T-helper 1 cell treated with Interleukin-12 subunit alpha and Interleukin-12 subunit beta and Interleukin-4 antibody, amounts not matched to agents 30 μg/mL and 1 μg/mL, for 36 hours (primary cell): ENCODE results near the gene CCSER1.
"Not testable (repeated sequence)": the region's sequence is repeated elsewhere in the genome, so short reads cannot be mapped to it uniquely, and the experiment has no call there.

Experiments used
- H3K27ac Mint-ChIP-seq: one replicate; pipeline ENCODE4 v1.8.0; 2021; ENCODE audit warnings: mild to moderate bottlenecking, mixed read lengths
- H3K27me3 Mint-ChIP-seq: one replicate; pipeline ENCODE4 v1.8.0; 2021; ENCODE audit warnings: low read depth, mixed read lengths
- H3K36me3 Mint-ChIP-seq: one replicate; pipeline ENCODE4 v1.8.0; 2021; ENCODE audit warnings: low read depth, mixed read lengths
- H3K4me1 Mint-ChIP-seq: one replicate; pipeline ENCODE4 v1.8.0; 2021; ENCODE audit warnings: low read depth, mixed read lengths
- H3K4me3 Mint-ChIP-seq: one replicate; pipeline ENCODE4 v1.8.0; 2021; ENCODE audit warnings: mild to moderate bottlenecking, moderate library complexity, mixed read lengths
- H3K9me3 Mint-ChIP-seq: one replicate; pipeline ENCODE4 v1.8.0; 2021; ENCODE audit warnings: mixed read lengths

Gene CCSER1

DNA sequence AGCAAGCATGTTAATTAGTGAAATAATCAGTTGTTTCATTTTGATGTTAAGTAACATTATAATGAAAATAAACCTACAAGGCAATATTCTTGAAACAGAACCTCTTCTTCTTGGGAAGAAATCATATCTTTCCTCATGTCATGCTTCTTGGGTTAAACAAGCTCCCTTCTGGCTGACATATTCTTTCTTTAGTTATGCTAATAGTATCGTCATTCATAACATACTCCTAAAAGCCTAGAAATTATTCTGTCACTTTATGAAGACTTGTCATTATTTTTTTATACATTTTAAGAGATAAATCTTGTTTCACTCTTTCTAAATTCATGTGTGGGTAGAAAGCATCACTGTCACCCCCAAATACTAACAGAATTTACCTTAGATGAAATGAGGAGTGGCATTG lies 1129.6 kb downstream of the CCSER1 start:
- H3K9me3 Mint-ChIP-seq, result peaks cover 4% of the 10 kb centered on the region
- no peaks in the 10 kb centered on the region for H3K4me1 Mint-ChIP-seq
- no peak overlapping the region for H3K4me3 Mint-ChIP-seq
- no peaks in the 10 kb centered on the region for H3K27me3 Mint-ChIP-seq
- H3K27ac Mint-ChIP-seq, result no peak overlapping the region
- no peaks in the 10 kb centered on the region for H3K36me3 Mint-ChIP-seq

DNA sequence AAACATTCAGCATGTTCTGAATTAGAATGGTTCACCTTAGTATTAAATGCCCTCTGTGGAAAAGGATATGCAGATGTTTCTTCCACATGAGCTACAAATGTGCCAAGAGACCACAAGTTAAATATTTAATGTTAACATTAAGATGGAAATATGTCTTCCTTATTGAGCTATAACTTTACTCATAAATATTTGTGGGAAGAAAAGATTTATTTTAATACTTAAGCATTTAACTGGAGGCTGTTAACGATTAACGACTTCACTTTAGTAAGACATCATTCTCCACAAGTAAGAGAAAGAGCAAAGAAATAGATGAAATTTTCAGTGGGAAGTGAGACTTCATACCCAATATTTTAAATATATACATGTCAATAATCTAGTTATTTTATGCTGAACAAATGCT lies 1130.5 kb downstream of the CCSER1 start:
- no peaks in the 10 kb centered on the region for H3K27me3 Mint-ChIP-seq
- no peaks in the 10 kb centered on the region for H3K36me3 Mint-ChIP-seq
- peaks cover 4% of the 10 kb centered on the region for H3K9me3 Mint-ChIP-seq
- H3K4me1 Mint-ChIP-seq, result no peaks in the 10 kb centered on the region
- no peak overlapping the region for H3K27ac Mint-ChIP-seq
- no peak overlapping the region for H3K4me3 Mint-ChIP-seq

DNA sequence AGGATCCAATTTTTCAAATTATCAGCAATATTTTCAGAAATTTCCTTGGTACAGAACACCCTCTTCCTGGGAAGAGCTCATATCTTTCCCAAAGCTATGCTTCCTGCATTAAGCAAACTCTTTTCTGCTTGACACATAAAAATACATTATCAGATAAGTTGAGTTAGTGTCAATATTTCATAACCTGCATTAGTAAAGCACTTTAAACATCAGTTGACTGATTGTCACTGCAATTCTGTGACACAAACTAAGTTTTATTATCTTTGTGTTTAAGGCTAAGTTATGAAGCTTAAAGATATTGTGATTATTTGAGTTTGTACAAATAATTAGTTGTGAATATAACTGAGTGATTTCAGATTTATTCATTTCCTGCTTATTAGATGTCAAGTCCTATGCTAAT lies 1131.1 kb downstream of the CCSER1 start:
- H3K9me3 Mint-ChIP-seq, result peaks cover 4% of the 10 kb centered on the region
- no peaks in the 10 kb centered on the region for H3K27me3 Mint-ChIP-seq
- no peak overlapping the region for H3K27ac Mint-ChIP-seq
- no peaks in the 10 kb centered on the region for H3K4me1 Mint-ChIP-seq
- H3K36me3 Mint-ChIP-seq, result no peaks in the 10 kb centered on the region
- H3K4me3 Mint-ChIP-seq, result no peak overlapping the region

DNA sequence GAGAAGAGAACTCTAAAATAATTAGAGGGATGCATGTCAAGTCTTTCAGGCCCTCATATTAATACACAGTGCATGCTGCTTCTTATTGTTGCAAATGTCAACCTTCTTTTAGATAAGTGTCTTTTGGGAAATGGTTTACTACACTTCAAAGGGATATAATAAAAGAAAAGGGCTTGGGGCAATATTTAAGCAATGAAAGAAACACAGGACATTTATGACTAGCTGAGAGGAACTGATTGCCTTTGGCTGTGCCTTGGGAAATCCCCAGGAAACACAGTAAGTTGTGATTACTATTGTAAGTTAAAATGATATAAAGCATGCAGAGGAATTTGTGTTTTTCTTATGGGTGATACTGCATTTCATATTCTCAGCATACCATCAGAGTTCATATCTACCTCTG lies 1140.3 kb downstream of the CCSER1 start:
- no peak overlapping the region for H3K4me3 Mint-ChIP-seq
- H3K27ac Mint-ChIP-seq, result no peak overlapping the region
- no peaks in the 10 kb centered on the region for H3K4me1 Mint-ChIP-seq
- H3K36me3 Mint-ChIP-seq, result no peaks in the 10 kb centered on the region
- peaks cover 5% of the 10 kb centered on the region for H3K9me3 Mint-ChIP-seq
- H3K27me3 Mint-ChIP-seq, result no peaks in the 10 kb centered on the region

DNA sequence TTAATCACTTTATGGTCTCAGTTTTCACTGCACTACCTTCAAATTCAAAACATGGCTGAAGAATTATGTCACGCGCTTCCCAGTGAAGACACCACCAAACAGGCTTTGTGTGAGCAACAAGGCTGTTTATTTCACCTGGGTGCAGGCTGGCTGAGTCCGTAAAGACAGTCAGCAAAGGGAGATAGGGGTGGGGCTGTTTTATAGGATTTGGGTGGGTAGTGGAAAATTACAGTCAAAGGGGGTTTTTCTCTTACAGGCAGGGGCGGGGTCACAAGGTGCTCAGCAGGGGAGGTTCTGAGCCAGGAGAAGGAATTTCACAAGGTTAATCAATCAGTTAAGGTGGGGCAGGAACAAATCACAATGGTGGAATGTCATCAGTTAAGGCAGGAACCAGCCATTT lies 1141.3 kb downstream of the CCSER1 start:
- not testable (repeated sequence) for H3K4me3 Mint-ChIP-seq, H3K36me3 Mint-ChIP-seq, H3K9me3 Mint-ChIP-seq, H3K4me1 Mint-ChIP-seq, H3K27me3 Mint-ChIP-seq, H3K27ac Mint-ChIP-seq

DNA sequence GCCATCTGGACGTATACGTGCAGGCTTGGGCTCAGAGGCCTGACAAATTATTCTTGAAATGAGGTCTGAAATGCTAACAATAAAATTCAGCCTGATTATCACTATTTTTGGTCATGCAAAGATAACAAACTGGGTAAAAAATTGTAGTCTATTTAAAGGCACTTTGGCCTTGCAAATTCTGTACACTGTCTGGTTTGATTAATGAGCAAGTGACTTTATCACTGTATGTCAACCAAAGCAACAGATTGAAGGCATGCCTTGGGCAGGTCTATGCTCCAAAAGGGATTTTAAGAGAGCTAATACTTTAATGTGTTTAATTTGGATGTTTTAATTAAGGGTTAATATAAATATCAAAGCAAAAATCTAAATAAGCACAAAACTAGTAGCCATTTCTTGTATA lies 1141.7 kb downstream of the CCSER1 start:
- Mint-ChIP-seq H3K4me1 (no peaks in the 10 kb centered on the region), H3K27ac (no peak overlapping the region), H3K4me3 (no peak overlapping the region), H3K36me3 (no peaks in the 10 kb centered on the region), H3K9me3 (peaks cover 9% of the 10 kb centered on the region), H3K27me3 (no peaks in the 10 kb centered on the region)

DNA sequence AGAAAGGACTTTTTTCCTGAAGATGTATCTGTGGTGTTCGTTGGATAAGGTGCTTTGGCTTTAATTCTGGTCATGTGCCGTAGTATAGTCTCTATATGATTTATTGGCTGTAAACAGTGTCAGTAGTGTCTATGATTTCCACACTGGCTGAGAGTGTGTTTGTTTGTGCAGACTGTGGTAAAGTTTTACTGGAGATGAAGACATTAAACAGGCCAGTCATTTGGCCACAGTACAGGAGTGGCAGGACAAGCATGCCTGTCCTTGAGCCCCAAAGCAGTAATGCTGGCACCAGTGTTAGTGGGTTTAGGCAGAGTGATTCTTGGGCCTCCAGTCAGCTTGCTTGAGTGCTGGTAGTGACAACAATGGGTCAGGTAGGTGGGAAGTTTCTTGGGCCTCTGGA lies 1152.7 kb downstream of the CCSER1 start:
- Mint-ChIP-seq H3K27me3 (no peaks in the 10 kb centered on the region), H3K9me3 (peaks cover 23% of the 10 kb centered on the region), H3K4me3 (no peak overlapping the region), H3K4me1 (no peaks in the 10 kb centered on the region), H3K27ac (no peak overlapping the region), H3K36me3 (no peaks in the 10 kb centered on the region)

DNA sequence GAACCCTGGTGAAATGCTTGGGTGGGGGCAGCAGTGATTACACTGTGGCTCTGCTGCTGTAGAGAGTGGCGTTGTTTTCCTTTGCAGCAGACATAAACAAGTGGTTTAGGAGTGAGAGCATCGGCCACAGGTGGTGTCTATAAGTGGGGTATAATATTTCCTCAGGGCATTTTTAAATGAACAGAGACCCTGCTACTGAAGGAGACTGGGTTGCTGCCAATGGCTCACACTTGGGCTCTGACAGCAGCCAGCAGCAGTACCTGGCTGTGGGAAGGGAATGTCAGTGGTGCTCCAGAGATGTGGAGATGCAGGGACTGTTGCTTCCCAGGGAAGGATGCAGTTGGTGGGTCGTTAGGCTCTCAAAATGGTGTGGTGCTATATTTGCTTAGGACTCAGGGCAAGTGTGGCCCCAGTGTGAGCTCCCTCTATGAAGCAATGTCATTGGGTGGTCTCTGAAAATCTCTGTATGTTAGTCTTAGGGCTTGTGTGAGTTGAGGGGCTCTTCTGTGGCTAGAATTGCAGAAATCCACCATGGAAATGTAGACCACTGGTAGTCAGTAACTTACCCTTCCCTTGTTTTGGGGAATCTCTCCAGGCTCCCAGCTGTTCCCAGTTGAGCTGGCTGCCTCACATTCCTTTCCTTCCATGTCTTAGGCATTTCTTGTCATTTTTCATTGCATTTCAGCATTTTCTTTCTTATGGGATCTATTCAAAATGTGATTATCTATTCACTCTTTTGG lies 1153.5 kb downstream of the CCSER1 start:
- Mint-ChIP-seq H3K27me3 (no peaks in the 10 kb centered on the region), H3K27ac (no peak overlapping the region), H3K36me3 (no peaks in the 10 kb centered on the region), H3K4me1 (no peaks in the 10 kb centered on the region), H3K9me3 (peaks cover 17% of the 10 kb centered on the region), H3K4me3 (no peak overlapping the region)

DNA sequence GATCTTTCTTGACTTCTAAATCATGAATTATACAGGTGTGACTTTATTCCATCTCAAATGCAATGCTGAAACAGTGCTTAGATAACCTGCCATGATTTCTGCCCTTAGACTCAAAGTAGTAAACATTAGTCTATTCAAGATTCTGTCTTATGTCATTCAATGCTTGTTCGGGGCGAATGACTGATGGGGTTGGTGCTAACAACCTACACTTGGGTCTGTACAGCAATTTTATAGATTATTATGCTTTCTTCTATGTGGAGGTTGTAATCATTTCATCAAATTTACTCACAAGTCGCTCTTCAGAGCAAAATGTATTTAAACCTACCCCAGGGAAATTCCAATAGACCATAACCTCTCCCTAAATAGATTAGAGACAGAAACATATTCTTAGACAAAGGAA lies 1155.0 kb downstream of the CCSER1 start:
- H3K4me3 Mint-ChIP-seq, result no peak overlapping the region
- no peaks in the 10 kb centered on the region for H3K36me3 Mint-ChIP-seq
- peaks cover 14% of the 10 kb centered on the region for H3K9me3 Mint-ChIP-seq

DNA sequence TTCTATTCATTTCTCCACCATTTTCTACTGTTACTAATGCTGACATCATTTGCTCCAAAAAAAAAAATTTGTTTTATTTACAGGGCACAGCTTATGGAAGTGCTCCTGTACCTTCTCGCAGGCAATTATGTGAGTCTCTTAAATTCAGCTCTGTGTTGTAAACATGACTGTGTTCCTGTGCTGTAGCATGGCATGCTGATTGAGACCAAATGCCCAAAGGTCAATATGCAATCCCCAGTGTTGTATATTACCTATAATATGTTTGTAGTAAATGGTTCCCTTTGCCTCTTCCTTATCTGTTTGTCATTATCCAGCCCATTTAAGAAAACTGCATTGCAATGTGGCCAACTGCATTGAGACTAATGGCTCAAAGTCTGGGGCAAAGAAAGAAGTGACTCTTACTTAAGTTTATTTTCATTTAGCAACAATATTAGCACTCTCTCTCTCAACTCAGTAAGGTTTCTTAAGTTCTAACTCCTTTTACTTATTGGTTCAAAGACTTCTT lies 1156.6 kb downstream of the CCSER1 start:
- Mint-ChIP-seq H3K36me3 (no peaks in the 10 kb centered on the region), H3K9me3 (peaks cover under 1% of the 10 kb centered on the region), H3K4me3 (no peak overlapping the region), H3K27ac (no peak overlapping the region), H3K27me3 (no peaks in the 10 kb centered on the region), H3K4me1 (no peaks in the 10 kb centered on the region)

More for the DNA sequence above, 1155.0 kb downstream of the CCSER1 start:
- Mint-ChIP-seq H3K4me1 (no peaks in the 10 kb centered on the region), H3K27me3 (no peaks in the 10 kb centered on the region), H3K27ac (no peak overlapping the region)

DNA sequence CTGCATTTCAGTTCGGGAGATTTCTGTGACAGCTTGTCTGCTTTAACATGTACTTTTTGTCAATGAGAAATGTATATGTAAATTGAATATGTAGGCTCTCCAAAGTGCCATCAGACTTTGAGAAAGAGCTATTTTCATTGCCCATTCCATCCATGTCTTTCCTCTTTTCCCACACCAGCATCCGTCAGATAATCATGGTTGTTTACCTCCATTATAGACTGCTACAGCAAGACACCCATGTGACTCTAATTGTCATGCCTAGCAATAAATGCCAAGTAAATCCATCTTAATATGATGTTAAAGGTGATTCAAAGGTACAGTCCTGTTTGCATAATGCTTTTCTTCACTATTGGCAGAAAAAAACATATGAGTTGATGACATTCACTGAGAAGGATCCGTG lies 1157.3 kb downstream of the CCSER1 start:
- H3K9me3 Mint-ChIP-seq, result no peaks in the 10 kb centered on the region
- H3K27me3 Mint-ChIP-seq, result no peaks in the 10 kb centered on the region
- H3K4me1 Mint-ChIP-seq, result no peaks in the 10 kb centered on the region
- no peaks in the 10 kb centered on the region for H3K36me3 Mint-ChIP-seq
- H3K27ac Mint-ChIP-seq, result no peak overlapping the region
- H3K4me3 Mint-ChIP-seq, result no peak overlapping the region

DNA sequence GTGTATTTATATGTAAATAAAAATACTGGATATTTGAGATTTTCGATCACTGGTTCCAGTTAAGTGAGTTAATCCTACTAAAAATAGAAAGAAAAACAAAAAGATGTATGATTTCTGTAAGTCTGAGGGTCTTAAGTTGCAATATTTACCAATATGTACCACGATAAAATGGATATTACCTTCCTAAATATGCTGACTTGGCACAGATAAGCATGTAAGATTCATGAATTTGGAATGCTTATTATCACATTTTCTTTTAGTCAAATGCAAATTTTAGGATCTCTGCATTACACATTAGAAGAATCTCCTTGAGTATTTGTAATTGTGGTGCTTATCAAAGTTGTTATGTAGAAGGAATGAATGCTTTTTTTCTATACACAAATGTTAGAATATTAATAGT lies 1158.3 kb downstream of the CCSER1 start:
- Mint-ChIP-seq H3K27me3 (no peaks in the 10 kb centered on the region), H3K9me3 (no peaks in the 10 kb centered on the region), H3K27ac (no peak overlapping the region), H3K36me3 (no peaks in the 10 kb centered on the region), H3K4me3 (no peak overlapping the region), H3K4me1 (no peaks in the 10 kb centered on the region)

DNA sequence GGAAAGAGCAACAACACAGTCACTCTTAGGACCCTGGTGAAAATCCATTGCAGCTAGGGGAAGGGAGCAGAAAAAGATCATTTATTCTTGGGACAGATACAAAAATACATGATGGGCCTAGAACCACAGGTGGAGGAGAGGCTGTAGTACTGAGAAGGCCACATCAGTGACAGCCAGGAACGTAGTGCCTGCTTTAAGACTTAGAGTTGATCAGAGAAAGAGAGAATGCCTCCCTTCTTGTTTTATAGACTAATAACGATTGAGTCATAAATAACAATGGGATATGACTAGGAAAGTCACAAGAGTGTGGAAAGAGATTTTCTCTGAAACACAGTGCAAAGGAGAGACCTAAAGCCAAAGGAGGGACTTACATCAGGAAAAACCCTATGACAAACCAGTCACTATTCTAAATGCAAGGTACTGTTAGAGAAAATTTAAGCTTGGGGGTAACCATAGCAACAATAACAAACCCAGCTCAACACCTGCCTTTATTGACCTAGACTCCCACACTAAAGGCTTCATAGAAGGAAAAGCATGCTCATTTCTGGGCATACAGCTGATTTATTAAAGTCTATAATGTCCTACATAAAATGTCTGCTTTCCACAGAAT lies 1161.6 kb downstream of the CCSER1 start:
- no peaks in the 10 kb centered on the region for H3K4me1 Mint-ChIP-seq
- H3K4me3 Mint-ChIP-seq, result no peak overlapping the region
- no peak overlapping the region for H3K27ac Mint-ChIP-seq
- H3K36me3 Mint-ChIP-seq, result no peaks in the 10 kb centered on the region
- no peaks in the 10 kb centered on the region for H3K27me3 Mint-ChIP-seq
- H3K9me3 Mint-ChIP-seq, result no peaks in the 10 kb centered on the region

DNA sequence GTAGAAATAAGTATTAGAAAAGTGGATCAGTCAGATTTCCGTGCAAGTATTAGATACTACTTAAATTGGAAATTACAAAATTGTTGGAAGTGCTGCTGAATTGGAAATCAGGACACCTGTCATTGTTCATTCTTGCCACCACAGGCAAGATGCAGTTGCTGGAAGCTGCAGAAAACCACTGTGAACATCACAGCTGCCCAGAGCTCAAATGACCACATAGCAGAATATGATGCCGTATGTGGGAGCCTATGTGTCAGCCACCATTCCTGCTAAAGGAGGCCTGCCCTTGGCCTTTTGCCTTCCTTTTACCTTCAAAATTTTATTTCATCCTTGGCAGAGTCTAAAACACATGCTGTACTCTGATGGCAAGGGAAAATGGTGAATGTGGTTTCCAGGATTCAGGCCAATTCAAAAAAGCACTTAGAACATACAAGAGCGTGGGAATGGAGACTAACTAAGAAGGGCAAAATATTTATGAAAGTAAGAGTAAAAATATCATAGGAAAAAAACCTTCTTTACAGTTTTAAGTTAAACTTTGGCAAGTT lies 1171.0 kb downstream of the CCSER1 start:
- Mint-ChIP-seq H3K4me1 (no peaks in the 10 kb centered on the region), H3K27me3 (no peaks in the 10 kb centered on the region), H3K4me3 (no peak overlapping the region), H3K27ac (no peak overlapping the region), H3K36me3 (no peaks in the 10 kb centered on the region), H3K9me3 (no peaks in the 10 kb centered on the region)

DNA sequence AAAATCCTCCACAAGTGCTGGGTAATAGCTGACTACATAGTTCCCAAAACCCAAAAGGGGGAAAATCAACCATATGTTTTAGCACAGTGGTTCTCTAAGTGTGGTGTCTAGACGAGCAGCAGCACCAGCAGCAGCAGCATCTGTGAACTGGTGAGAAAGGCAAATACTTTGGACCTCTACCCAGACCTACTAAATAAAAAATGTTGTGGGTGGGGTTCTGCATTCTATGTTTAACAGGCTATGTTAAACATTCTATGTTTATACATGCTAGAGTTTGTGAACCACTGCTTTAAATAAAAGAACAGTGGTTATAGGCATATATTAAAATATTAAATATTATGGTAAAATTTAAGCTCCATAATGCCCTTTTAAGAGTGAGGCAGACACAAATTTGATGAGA lies 1171.6 kb downstream of the CCSER1 start:
- Mint-ChIP-seq H3K36me3 (no peaks in the 10 kb centered on the region), H3K9me3 (no peaks in the 10 kb centered on the region), H3K4me3 (no peak overlapping the region), H3K4me1 (no peaks in the 10 kb centered on the region), H3K27ac (no peak overlapping the region), H3K27me3 (no peaks in the 10 kb centered on the region)
